CD14-positive monocyte (primary cell): Measurements from ENCODE around the gene PREX1. TPM values are rescaled to one million over a fixed set of nuclear protein-coding genes. Genes with fewer than 3 reads are reported as not detected.

Experiments
- DNase-seq, 3 donors: peaks; one replicate each; pipeline ENCODE4 v3.0.0-alpha.2; 2011 to 2022
- H2AFZ ChIP-seq: 2 replicates; pipeline ENCODE4 v1.6.0; 2012; ENCODE audit warnings: mild to moderate bottlenecking, low read depth, low read length, inconsistent platforms; ENCODE audit not compliant: insufficient read depth, poor library complexity, severe bottlenecking
- H3K27ac ChIP-seq, 2 donors: 1 replicate in 1 of 2; 2 replicates in 1 of 2; pipeline ENCODE4 v1.5.1; 2012 to 2013; ENCODE audit warnings: low read length in 2 of 2, control low read depth in 1 of 2, inconsistent platforms in 1 of 2, low read depth in 1 of 2, mild to moderate bottlenecking in 1 of 2
- H3K27me3 ChIP-seq, 2 donors: one replicate each; pipeline versions ENCODE4 v1.6.0 to v1.6.1; 2011 to 2013; ENCODE audit warnings: low read length in 2 of 2; ENCODE audit not compliant: control insufficient read depth in 2 of 2, insufficient read depth in 2 of 2
- H3K36me3 ChIP-seq, 2 donors: replicated peaks in 1 of 2; 1 replicate in 1 of 2; 2 replicates in 1 of 2; pipeline versions ENCODE4 v1.5.1 to v1.6.1; 2012 to 2013; ENCODE audit warnings: low read length in 2 of 2, control low read depth in 1 of 2, inconsistent platforms in 1 of 2, mild to moderate bottlenecking in 1 of 2; ENCODE audit not compliant: insufficient read depth in 2 of 2, control insufficient read depth in 1 of 2
- H3K4me1 ChIP-seq, 2 donors: 1 replicate in 1 of 2; 2 replicates in 1 of 2; pipeline versions ENCODE4 v1.5.1 to v1.6.1; 2012 to 2013; ENCODE audit warnings: low read length in 2 of 2, control low read depth in 1 of 2, inconsistent platforms in 1 of 2, mild to moderate bottlenecking in 1 of 2, moderate library complexity in 1 of 2; ENCODE audit not compliant: insufficient read depth in 2 of 2, control insufficient read depth in 1 of 2
- H3K4me2 ChIP-seq: replicated peaks from 2 replicates; pipeline ENCODE3; 2012; ENCODE audit warnings: low read length, moderate library complexity, mild to moderate bottlenecking; ENCODE audit not compliant: poor library complexity, severe bottlenecking; ENCODE audit errors: extremely low read depth
- H3K4me3 ChIP-seq, 3 experiments: fragments of 200-600 bp in 1 of 3; sonication (generic) in 1 of 3; replicated peaks in 1 of 3; 1 replicate in 2 of 3; 2 replicates in 1 of 3; pipeline ENCODE4 v1.5.1; 2011 to 2013; ENCODE audit warnings: low read length in 3 of 3, mild to moderate bottlenecking in 3 of 3, control low read depth in 2 of 3, low read depth in 2 of 3, inconsistent platforms in 1 of 3, moderate library complexity in 1 of 3
- H3K79me2 ChIP-seq: 2 replicates; pipeline ENCODE4 v1.6.0; 2012; ENCODE audit warnings: mild to moderate bottlenecking, control low read depth, inconsistent platforms, low read length, moderate library complexity; ENCODE audit not compliant: insufficient read depth
- H3K9ac ChIP-seq: 2 replicates; pipeline ENCODE4 v1.6.0; 2017; ENCODE audit warnings: low read length, mild to moderate bottlenecking; ENCODE audit not compliant: insufficient read depth, poor library complexity, severe bottlenecking
- H3K9me3 ChIP-seq, 2 donors: replicated peaks in 1 of 2; 1 replicate in 1 of 2; 2 replicates in 1 of 2; pipeline versions ENCODE4 v1.5.1 to v1.6.1; 2012 to 2013; ENCODE audit warnings: low read length in 2 of 2, control low read depth in 1 of 2; ENCODE audit not compliant: control insufficient read depth in 1 of 2, insufficient read depth in 1 of 2
- H4K20me1 ChIP-seq: 2 replicates; pipeline ENCODE4 v1.6.0; 2012; ENCODE audit warnings: mild to moderate bottlenecking, low read length, control low read depth, moderate library complexity; ENCODE audit not compliant: insufficient read depth
- H3K27ac Mint-ChIP-seq, 7 donors: one replicate each; pipeline ENCODE4 v1.8.0; 2020; ENCODE audit warnings: mild to moderate bottlenecking in 7 of 7, mixed read lengths in 7 of 7, moderate library complexity in 6 of 7, inconsistent platforms in 2 of 7
- H3K27me3 Mint-ChIP-seq, 3 donors: one replicate each; pipeline ENCODE4 v1.8.0; 2021 to 2022; ENCODE audit warnings: low read depth in 3 of 3, mild to moderate bottlenecking in 3 of 3, mixed read lengths in 3 of 3, moderate library complexity in 3 of 3, inconsistent platforms in 1 of 3
- H3K36me3 Mint-ChIP-seq, 2 donors: one replicate each; pipeline ENCODE4 v1.8.0; 2020; ENCODE audit warnings: mixed read lengths in 2 of 2, inconsistent platforms in 1 of 2, mild to moderate bottlenecking in 1 of 2
- H3K4me1 Mint-ChIP-seq: one replicate; pipeline ENCODE4 v1.8.0; 2020; ENCODE audit warnings: mild to moderate bottlenecking, mixed read lengths
- H3K4me3 Mint-ChIP-seq, 2 donors: one replicate each; pipeline ENCODE4 v1.8.0; 2020; ENCODE audit warnings: mild to moderate bottlenecking in 2 of 2, mixed read lengths in 2 of 2, moderate library complexity in 1 of 2
- H3K9me3 Mint-ChIP-seq, 7 donors: one replicate each; pipeline ENCODE4 v1.8.0; 2020 to 2022; ENCODE audit warnings: mixed read lengths in 7 of 7, mild to moderate bottlenecking in 6 of 7, moderate library complexity in 6 of 7, inconsistent platforms in 2 of 7
- WGBS: methylation state at CpG from one replicate; pipeline ENCODE4 v1.1.5; 2013; ENCODE audit warnings: missing lambda C conversion rate; ENCODE audit not compliant: insufficient coverage; 5-methylcytosine and 5-hydroxymethylcytosine counted together
- intact Hi-C, 2 donors: fragments of 100-400 bp; cut with micrococcal nuclease; formaldehyde crosslinking; loops; one replicate each; pipeline versions ENCODE4 v1.15.0 to v1.15.1; 2023
- polyA plus RNA-seq, 3 donors: library from polyadenylated mRNA; depleted of rRNA in 1 of 3; unstranded in 2 of 3; stranded (reverse) in 1 of 3; fragments of 300-500 nt in 2 of 3; fragments of >200 nt in 1 of 3; fragmentation: Illumina TruSeq in 2 of 3; gene quantifications; 1 replicate in 2 of 3; 2 replicates in 1 of 3; pipeline ENCODE4 v1.2.3, GENCODE V29; 2012 to 2021
- TF ChIP-seq, protein P1 (sequence below): fragments of 200-600 bp; IDR thresholded peaks from one replicate; pipeline ENCODE4 v1.8.0; 2022; ENCODE audit warnings: antibody characterized with exemption, mild to moderate bottlenecking

PREX1 gene
- polyA plus RNA-seq, 3 donors = 24.3 to 114 (median 27.5) TPM

DNA sequence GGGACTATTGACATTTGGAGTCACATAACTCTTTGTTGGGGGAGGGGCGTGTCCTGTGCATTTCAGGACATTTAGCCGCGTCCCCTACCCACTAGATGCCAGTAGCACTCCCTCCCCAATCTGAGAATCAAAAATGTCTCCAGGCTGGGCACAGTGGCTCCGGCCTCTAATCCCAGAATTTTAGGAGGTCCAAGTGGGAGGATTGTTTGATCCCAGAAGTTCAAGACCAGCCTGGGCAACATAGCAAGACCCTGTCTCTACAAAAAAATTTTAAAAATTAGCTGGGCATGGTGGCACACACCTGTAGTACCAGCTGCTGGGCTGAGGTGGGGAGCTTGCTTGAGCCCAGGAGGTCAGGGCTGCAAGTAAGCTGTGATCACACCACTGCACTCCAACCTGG is 2.1 kb upstream of the PREX1 start:
- H3K27ac ChIP-seq = no peak overlapping the region
- WGBS = no CpG with 5 or more reads among the region's 4 CpGs

DNA sequence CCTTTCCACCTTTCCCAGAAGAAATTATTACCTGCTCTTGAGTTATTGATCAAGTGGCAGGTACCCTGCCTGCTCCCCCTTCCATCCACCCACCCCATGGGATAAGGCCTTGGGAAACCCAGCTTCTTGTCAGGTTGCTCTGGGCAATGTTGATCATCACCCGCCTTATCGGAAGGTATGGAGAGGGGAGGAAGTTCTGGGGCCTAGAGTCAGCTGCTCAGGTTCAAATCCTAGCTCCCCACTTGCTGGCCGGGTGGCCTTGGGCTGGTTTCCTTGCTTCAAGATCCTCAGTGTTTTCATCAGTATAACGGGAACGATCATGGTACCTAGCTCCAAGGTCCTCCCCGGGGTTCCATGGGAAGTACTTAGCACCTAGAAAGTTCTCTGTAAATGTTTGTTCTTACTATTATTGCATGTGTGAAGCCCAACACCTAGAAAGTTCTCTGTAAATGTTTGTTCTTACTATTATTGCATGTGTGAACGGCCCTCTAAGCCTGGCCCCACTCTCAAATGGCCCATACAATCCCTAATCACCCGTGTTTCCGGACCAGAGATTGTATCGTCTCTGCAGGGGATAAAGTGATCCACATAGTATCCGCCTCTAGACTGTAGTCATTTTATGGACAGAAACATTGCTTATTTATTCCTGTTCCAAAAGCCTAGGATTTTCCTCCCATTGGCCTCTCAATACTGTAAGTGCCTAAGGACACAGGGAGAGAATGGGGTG is 1.1 kb upstream of the PREX1 start:
- Histone ChIP-seq H2AFZ (peak overlapping the region; percentile 81), H3K9ac (peak overlapping the region; percentile 63), H3K4me1 (peaks cover 53 to 67% of the 10 kb centered on the region in 2 donors), H3K79me2 (peaks cover 52% of the 10 kb centered on the region), H3K4me3 (peak overlapping the region; percentile 44 to 82 (median 76)), H3K27ac (peak overlapping the region in 1 of 2 donors; percentile 72), H3K36me3 (peaks cover 0 to 2% of the 10 kb centered on the region in 2 donors), H3K4me2 (peak overlapping the region; percentile 88), H4K20me1 (peaks cover 33% of the 10 kb centered on the region), H3K27me3 (no peaks in the 10 kb centered on the region), H3K9me3 (no peaks in the 10 kb centered on the region)
- peaks cover 0 to 1% (median 0%) of the 10 kb centered on the region in 7 donors for H3K9me3 Mint-ChIP-seq
- intact Hi-C loops = loop anchor here in 1 of 2 donors (2.0 to 10.0 kb wide), 6 partner anchors 16 to 174 kb away; partner anchors contain the start of gene ARFGEF2
- DNase-seq = no peak
- H3K4me3 Mint-ChIP-seq = peak overlapping the region; percentile 82 to 92
- no peaks in the 10 kb centered on the region for H3K27me3 Mint-ChIP-seq
- H3K4me1 Mint-ChIP-seq = peaks cover 62% of the 10 kb centered on the region
- peaks cover 6 to 9% of the 10 kb centered on the region in 2 donors for H3K36me3 Mint-ChIP-seq
- TF ChIP-seq, protein P1, sequence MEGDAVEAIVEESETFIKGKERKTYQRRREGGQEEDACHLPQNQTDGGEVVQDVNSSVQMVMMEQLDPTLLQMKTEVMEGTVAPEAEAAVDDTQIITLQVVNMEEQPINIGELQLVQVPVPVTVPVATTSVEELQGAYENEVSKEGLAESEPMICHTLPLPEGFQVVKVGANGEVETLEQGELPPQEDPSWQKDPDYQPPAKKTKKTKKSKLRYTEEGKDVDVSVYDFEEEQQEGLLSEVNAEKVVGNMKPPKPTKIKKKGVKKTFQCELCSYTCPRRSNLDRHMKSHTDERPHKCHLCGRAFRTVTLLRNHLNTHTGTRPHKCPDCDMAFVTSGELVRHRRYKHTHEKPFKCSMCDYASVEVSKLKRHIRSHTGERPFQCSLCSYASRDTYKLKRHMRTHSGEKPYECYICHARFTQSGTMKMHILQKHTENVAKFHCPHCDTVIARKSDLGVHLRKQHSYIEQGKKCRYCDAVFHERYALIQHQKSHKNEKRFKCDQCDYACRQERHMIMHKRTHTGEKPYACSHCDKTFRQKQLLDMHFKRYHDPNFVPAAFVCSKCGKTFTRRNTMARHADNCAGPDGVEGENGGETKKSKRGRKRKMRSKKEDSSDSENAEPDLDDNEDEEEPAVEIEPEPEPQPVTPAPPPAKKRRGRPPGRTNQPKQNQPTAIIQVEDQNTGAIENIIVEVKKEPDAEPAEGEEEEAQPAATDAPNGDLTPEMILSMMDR = no peak
- H3K27ac Mint-ChIP-seq = peak overlapping the region; percentile 68 to 94 (median 89)
- WGBS = 50% methylated on average over 1 of the region's 11 CpGs

More for the DNA sequence above, 2.1 kb upstream of the PREX1 start:
- no peak for DNase-seq
- TF ChIP-seq, protein P1 = no peak
- Histone ChIP-seq H3K79me2 (peaks cover 41% of the 10 kb centered on the region), H2AFZ (no peak overlapping the region), H3K4me1 (peaks cover 42 to 57% of the 10 kb centered on the region in 2 donors), H3K9me3 (no peaks in the 10 kb centered on the region), H3K4me3 (no peak overlapping the region), H3K27me3 (no peaks in the 10 kb centered on the region), H4K20me1 (peaks cover 23% of the 10 kb centered on the region), H3K9ac (no peak overlapping the region), H3K4me2 (no peak overlapping the region), H3K36me3 (no peaks in the 10 kb centered on the region)
- H3K27ac Mint-ChIP-seq = no peak overlapping the region
- no peak overlapping the region for H3K4me3 Mint-ChIP-seq
- intact Hi-C loops = loop anchor here (2.0 to 10.0 kb wide), 8 partner anchors 15 to 175 kb away; partner anchors contain the start of gene ARFGEF2 (in 1 of the 2)
- H3K9me3 Mint-ChIP-seq = peaks cover 0 to 1% (median 0%) of the 10 kb centered on the region in 7 donors
- no peaks in the 10 kb centered on the region for H3K27me3 Mint-ChIP-seq
- H3K36me3 Mint-ChIP-seq = peaks cover 0 to 5% of the 10 kb centered on the region in 2 donors
- peaks cover 52% of the 10 kb centered on the region for H3K4me1 Mint-ChIP-seq
